NT2/D1 (cell line): Measurements from ENCODE around the gene RYR2.

Source experiments
- DNase-seq: peaks from one replicate; pipeline ENCODE4 v3.0.0-alpha.2; 2011; ENCODE audit warnings: low read depth, low spot score
- H3K27me3 ChIP-seq: 2 replicates; pipeline ENCODE4 v1.6.0; 2011; ENCODE audit warnings: mild to moderate bottlenecking; ENCODE audit not compliant: insufficient read length, insufficient read depth
- H3K36me3 ChIP-seq: 2 replicates; pipeline ENCODE4 v1.6.1; 2011; ENCODE audit warnings: mild to moderate bottlenecking, low read length, mixed read lengths; ENCODE audit not compliant: insufficient read depth, insufficient read length
- H3K4me1 ChIP-seq: 2 replicates; pipeline ENCODE4 v1.5.1; 2011; ENCODE audit not compliant: insufficient read depth, insufficient read length
- H3K4me3 ChIP-seq: 2 replicates; pipeline ENCODE4 v1.5.1; 2011; ENCODE audit warnings: low read depth; ENCODE audit not compliant: insufficient read length
- H3K9ac ChIP-seq: 2 replicates; pipeline ENCODE4 v1.6.0; 2011; ENCODE audit warnings: low read depth; ENCODE audit not compliant: insufficient read length
- H3K9me3 ChIP-seq: 2 replicates; pipeline ENCODE4 v1.5.1; 2011; ENCODE audit warnings: mild to moderate bottlenecking, low read length; ENCODE audit not compliant: insufficient read depth
- SUZ12 ChIP-seq: IDR thresholded peaks from 2 replicates; pipeline ENCODE4 v1.6.1; 2011; ENCODE audit not compliant: insufficient read length, insufficient read depth; ENCODE audit errors: extremely low read depth
- YY1 ChIP-seq: IDR thresholded peaks from 2 replicates; pipeline ENCODE4 v1.6.1; 2011; ENCODE audit not compliant: insufficient read length, insufficient read depth
- ZNF274 ChIP-seq: IDR thresholded peaks from 2 replicates; pipeline ENCODE4 v1.6.1; 2011; ENCODE audit warnings: mild to moderate bottlenecking, low read depth, low read length

The RYR2 gene

GRCh38 chr1:237471956-237472355 lies 430.0 kb downstream of the RYR2 start:
- no peaks in the 10 kb centered on the region for H3K9me3 ChIP-seq
- H3K9ac ChIP-seq = no peak overlapping the region
- TF ChIP-seq ZNF274 (no peak), YY1 (no peak), SUZ12 (no peak)
- H3K36me3 ChIP-seq = no peaks in the 10 kb centered on the region
- no peaks in the 10 kb centered on the region for H3K27me3 ChIP-seq
- no peak for DNase-seq
- no peaks in the 10 kb centered on the region for H3K4me1 ChIP-seq
- no peak overlapping the region for H3K4me3 ChIP-seq

- Histone ChIP-seq H3K9ac (no peak overlapping the region), H3K36me3 (no peaks in the 10 kb centered on the region), H3K9me3 (no peaks in the 10 kb centered on the region), H3K27me3 (no peaks in the 10 kb centered on the region), H3K4me3 (no peak overlapping the region), H3K4me1 (no peaks in the 10 kb centered on the region)
- TF ChIP-seq ZNF274 (no peak), SUZ12 (no peak), YY1 (no peak)
- no peak for DNase-seq
These were observed 431.9 kb downstream of the RYR2 start for GRCh38 chr1:237473854-237474253.

- no peak for DNase-seq
- TF ChIP-seq ZNF274 (no peak), YY1 (no peak), SUZ12 (no peak)
- Histone ChIP-seq H3K9me3 (no peaks in the 10 kb centered on the region), H3K4me1 (no peaks in the 10 kb centered on the region), H3K9ac (no peak overlapping the region), H3K36me3 (no peaks in the 10 kb centered on the region), H3K27me3 (no peaks in the 10 kb centered on the region), H3K4me3 (no peak overlapping the region)
These were observed 436.1 kb downstream of the RYR2 start for GRCh38 chr1:237478082-237478481.

- Histone ChIP-seq H3K9ac (no peak overlapping the region), H3K4me3 (no peak overlapping the region), H3K4me1 (no peaks in the 10 kb centered on the region), H3K36me3 (no peaks in the 10 kb centered on the region), H3K27me3 (no peaks in the 10 kb centered on the region), H3K9me3 (no peaks in the 10 kb centered on the region)
- TF ChIP-seq YY1 (no peak), SUZ12 (no peak), ZNF274 (no peak)
- no peak for DNase-seq
These were observed 436.9 kb downstream of the RYR2 start for GRCh38 chr1:237478842-237479241.

- no peak for TF ChIP-seq YY1
- TF ChIP-seq ZNF274 = no peak
- Histone ChIP-seq H3K4me1 (no peaks in the 10 kb centered on the region), H3K36me3 (no peaks in the 10 kb centered on the region), H3K9ac (no peak overlapping the region), H3K27me3 (no peaks in the 10 kb centered on the region), H3K4me3 (no peak overlapping the region), H3K9me3 (no peaks in the 10 kb centered on the region)
- DNase-seq = no peak
These were observed 440.8 kb downstream of the RYR2 start for GRCh38 chr1:237482777-237483176.

GRCh38 chr1:237492359-237492758 lies 450.4 kb downstream of the RYR2 start:
- Histone ChIP-seq H3K9me3 (no peaks in the 10 kb centered on the region), H3K9ac (no peak overlapping the region), H3K4me3 (no peak overlapping the region), H3K27me3 (no peaks in the 10 kb centered on the region), H3K4me1 (no peaks in the 10 kb centered on the region), H3K36me3 (no peaks in the 10 kb centered on the region)
- TF ChIP-seq SUZ12 (no peak), YY1 (no peak), ZNF274 (no peak)
- peak; percentile 23 for DNase-seq

- Histone ChIP-seq H3K4me1 (no peaks in the 10 kb centered on the region), H3K27me3 (no peaks in the 10 kb centered on the region), H3K4me3 (no peak overlapping the region), H3K9me3 (no peaks in the 10 kb centered on the region), H3K9ac (no peak overlapping the region), H3K36me3 (no peaks in the 10 kb centered on the region)
- TF ChIP-seq YY1 = no peak
- TF ChIP-seq ZNF274 = no peak
- no peak for DNase-seq
These were observed 458.6 kb downstream of the RYR2 start for GRCh38 chr1:237500566-237500965.

- no peak overlapping the region for H3K9ac ChIP-seq
- no peaks in the 10 kb centered on the region for H3K9me3 ChIP-seq
- no peaks in the 10 kb centered on the region for H3K36me3 ChIP-seq
- H3K4me1 ChIP-seq = no peaks in the 10 kb centered on the region
- no peaks in the 10 kb centered on the region for H3K27me3 ChIP-seq
- no peak overlapping the region for H3K4me3 ChIP-seq
- DNase-seq = no peak
- TF ChIP-seq ZNF274 (no peak), SUZ12 (no peak), YY1 (no peak)
These were observed 461.3 kb downstream of the RYR2 start for GRCh38 chr1:237503292-237503691.
